Activated CD4-positive, alpha-beta T cell treated with anti-CD3 and anti-CD28 coated beads for 24 hours (primary cell): ENCODE results near the gene ATXN1L.
A peak's percentile ranks its signal among the peaks of the same experiment; 100 is the strongest.
"Not testable (repeated sequence)": the region's sequence is repeated elsewhere in the genome, so short reads cannot be mapped to it uniquely, and the experiment has no call there.

Experiments used
- DNase-seq, 2 donors: peaks; one replicate each; pipeline ENCODE4 v3.0.0-alpha.2; 2020; ENCODE audit warnings: low read depth in 2 of 2

ATXN1L gene

GRCh38 chr16:71852561-71852960, 6.8 kb downstream of the ATXN1L start:
- no peak for DNase-seq

GRCh38 chr16:71853413-71853812, 7.6 kb downstream of the ATXN1L start:
- DNase-seq, result no peak

- no peak for DNase-seq
Measured at GRCh38 chr16:71854369-71854948, 8.7 kb downstream of the ATXN1L start.

- DNase-seq, result no peak
Measured at GRCh38 chr16:71855937-71856662, 10.3 kb downstream of the ATXN1L start.

GRCh38 chr16:71859762-71860521, 14.2 kb downstream of the ATXN1L start:
- no peak for DNase-seq

GRCh38 chr16:71863995-71864394, 18.2 kb downstream of the ATXN1L start:
- DNase-seq, result no peak

GRCh38 chr16:71865173-71865863, 19.5 kb downstream of the ATXN1L start:
- no peak for DNase-seq

GRCh38 chr16:71867175-71867574, 21.4 kb downstream of the ATXN1L start:
- DNase-seq, result not testable (repeated sequence)

GRCh38 chr16:71867939-71868338, 22.2 kb downstream of the ATXN1L start:
- no peak for DNase-seq

GRCh38 chr16:71869089-71869488, 23.3 kb downstream of the ATXN1L start:
- no peak for DNase-seq

GRCh38 chr16:71870818-71871217, 25.0 kb downstream of the ATXN1L start:
- no peak for DNase-seq

GRCh38 chr16:71873199-71873598, 27.4 kb downstream of the ATXN1L start:
- no peak for DNase-seq

GRCh38 chr16:71878911-71879310, 33.1 kb downstream of the ATXN1L start:
- no peak for DNase-seq

GRCh38 chr16:71880176-71880575, 34.4 kb downstream of the ATXN1L start:
- DNase-seq, result no peak

- peak; percentile 50 to 80 for DNase-seq
Measured at GRCh38 chr16:71882505-71883167, 36.9 kb downstream of the ATXN1L start.

- DNase-seq, result peak; percentile 42 to 48
Measured at GRCh38 chr16:71883168-71883848, 37.5 kb downstream of the ATXN1L start.

- DNase-seq, result peak; percentile 58 to 61
Measured at GRCh38 chr16:71883849-71884638, 38.3 kb downstream of the ATXN1L start, which contains the start of gene ZNF821. ZNF821 (minus strand) TSS chr16:71884182; CDS start chr16:71879946, 4,236 bp downstream.

GRCh38 chr16:71885261-71885650, 39.5 kb downstream of the ATXN1L start:
- DNase-seq, result no peak

GRCh38 chr16:71889147-71889546, 43.4 kb downstream of the ATXN1L start:
- no peak for DNase-seq

- DNase-seq, result no peak
Measured at GRCh38 chr16:71893888-71894228, 48.1 kb downstream of the ATXN1L start.
